Measurements from ENCODE around the gene CA10.

DNA sequence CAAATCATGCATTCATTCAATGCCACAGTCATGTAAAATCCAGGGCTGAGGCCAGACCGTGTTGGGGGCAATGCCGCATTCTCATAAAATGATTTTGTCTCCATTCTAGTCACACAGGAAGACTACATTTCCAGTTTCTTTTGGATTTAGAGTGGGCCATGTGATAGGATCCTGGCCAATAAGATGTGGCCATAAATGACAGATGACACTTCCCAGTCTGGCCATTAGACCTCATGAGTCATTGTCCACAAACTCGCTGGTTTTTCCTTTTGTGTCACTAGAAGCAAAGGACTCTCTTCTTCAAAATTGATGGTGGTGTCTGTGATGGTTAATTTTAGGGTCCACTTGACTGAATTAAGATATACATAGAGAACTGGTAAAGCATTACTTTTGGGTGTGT, 545.8 kb downstream of the CA10 start:
- no peak for TF ChIP-seq CTCF (IDR thresholded peaks at IDR 0.05; ENCODE audit: low read length)
- TF ChIP-seq EZH2 (IDR thresholded peaks at IDR 0.05; ENCODE audit: borderline replicate concordance, low read length): no peak
